Measurements from ENCODE around the gene MED12L.
"Not testable (repeated sequence)": the region's sequence is repeated elsewhere in the genome, so short reads cannot be mapped to it uniquely, and the experiment has no call there.

Gene MED12L

DNA sequence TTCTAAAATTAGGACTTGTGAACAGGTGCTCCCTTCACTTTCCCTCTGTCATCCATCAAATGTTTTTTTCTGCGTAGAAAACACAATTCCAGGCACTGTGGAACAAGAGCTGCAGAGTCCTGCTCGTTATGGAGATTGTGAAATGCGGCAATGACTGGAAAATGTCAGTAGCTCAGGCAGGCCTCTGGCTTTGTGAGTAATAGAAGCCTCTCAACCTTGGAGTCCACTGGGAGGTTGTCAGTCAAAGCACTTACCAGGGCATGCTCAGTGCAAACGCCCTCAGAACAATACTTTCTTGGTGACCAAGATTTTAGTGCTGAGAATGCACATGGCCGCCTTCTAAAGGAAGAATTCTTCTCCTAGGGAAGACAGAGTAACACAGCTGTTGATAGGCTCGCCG, 26.7 kb upstream of the MED12L start:
- no peak overlapping the region for H3K4me3 ChIP-seq (ENCODE audit: low read depth, low read length)

DNA sequence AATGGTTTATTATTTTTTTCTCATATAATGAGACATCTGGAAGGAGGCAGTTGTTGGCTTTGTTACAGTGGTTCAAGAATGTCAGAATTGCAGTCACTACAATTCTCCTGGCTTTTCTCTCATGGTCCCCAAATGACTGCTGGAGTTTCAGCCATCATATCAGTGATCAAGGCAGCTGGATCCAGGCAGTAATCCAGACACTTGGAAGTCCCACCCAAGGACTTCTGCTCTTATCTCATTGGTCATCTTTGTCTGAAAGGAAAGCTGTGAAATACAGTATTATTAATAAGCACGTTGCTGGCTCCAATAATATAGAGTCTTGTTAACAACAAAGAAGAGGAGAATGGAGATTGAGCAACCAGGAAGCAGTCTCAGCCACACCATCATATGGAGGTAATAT, 22.9 kb upstream of the MED12L start:
- TF ChIP-seq, protein P1, sequence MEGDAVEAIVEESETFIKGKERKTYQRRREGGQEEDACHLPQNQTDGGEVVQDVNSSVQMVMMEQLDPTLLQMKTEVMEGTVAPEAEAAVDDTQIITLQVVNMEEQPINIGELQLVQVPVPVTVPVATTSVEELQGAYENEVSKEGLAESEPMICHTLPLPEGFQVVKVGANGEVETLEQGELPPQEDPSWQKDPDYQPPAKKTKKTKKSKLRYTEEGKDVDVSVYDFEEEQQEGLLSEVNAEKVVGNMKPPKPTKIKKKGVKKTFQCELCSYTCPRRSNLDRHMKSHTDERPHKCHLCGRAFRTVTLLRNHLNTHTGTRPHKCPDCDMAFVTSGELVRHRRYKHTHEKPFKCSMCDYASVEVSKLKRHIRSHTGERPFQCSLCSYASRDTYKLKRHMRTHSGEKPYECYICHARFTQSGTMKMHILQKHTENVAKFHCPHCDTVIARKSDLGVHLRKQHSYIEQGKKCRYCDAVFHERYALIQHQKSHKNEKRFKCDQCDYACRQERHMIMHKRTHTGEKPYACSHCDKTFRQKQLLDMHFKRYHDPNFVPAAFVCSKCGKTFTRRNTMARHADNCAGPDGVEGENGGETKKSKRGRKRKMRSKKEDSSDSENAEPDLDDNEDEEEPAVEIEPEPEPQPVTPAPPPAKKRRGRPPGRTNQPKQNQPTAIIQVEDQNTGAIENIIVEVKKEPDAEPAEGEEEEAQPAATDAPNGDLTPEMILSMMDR (IDR thresholded peaks at IDR 0.05; ENCODE audit: borderline replicate concordance, insufficient read depth, low read depth, low read length) = no peak
- no peak overlapping the region for H3K4me3 ChIP-seq (ENCODE audit: low read depth, low read length)

More for the DNA sequence above, 26.7 kb upstream of the MED12L start:
- TF ChIP-seq, protein P1 (IDR thresholded peaks at IDR 0.05; ENCODE audit: borderline replicate concordance, insufficient read depth, low read depth, low read length) = no peak

DNA sequence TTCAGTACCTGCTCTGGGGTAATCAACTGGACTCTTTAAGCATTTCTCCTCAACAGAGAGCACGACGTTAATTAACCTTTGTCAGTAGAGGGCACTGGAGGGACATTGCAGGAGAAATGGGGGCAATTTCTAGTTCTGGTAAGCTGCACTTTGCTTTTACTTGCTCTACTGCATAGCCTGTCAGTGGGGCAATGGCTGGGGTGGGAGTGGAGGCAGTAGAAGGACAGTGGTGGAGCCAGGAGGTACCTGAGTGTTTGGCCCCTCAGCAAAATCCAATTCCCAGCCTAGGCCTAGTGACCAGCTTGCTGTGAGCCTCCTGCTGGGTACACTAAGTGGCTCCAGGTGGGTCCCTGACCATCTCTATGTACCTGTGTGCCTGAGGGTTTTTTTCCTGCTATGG, 18.3 kb upstream of the MED12L start:
- no peak overlapping the region for H3K4me3 ChIP-seq (ENCODE audit: low read depth, low read length)
- TF ChIP-seq, protein P1 (IDR thresholded peaks at IDR 0.05; ENCODE audit: borderline replicate concordance, insufficient read depth, low read depth, low read length) = peak; percentile 39; the same call in 1 of the 2 replicates

DNA sequence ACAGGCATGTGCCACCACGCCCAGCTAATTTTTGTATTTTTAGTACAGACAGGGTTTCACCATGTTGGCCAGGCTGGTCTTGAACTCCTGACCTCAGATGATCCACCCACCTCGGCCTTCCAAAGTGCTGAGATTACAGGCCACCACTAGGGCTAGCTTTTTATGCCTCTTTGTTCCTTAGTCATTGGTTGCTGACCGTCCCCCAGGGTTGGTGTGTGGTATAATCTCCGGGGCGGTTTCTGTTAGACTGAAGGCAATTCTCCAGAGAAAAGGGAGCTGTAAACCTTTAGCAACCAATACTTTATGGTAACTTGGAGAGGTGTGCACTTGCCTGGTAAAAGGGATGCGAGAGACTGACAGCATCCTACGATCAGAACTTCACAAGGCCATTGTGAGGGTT, 12.6 kb upstream of the MED12L start:
- not testable (repeated sequence) for H3K4me3 ChIP-seq (ENCODE audit: low read depth, low read length)

DNA sequence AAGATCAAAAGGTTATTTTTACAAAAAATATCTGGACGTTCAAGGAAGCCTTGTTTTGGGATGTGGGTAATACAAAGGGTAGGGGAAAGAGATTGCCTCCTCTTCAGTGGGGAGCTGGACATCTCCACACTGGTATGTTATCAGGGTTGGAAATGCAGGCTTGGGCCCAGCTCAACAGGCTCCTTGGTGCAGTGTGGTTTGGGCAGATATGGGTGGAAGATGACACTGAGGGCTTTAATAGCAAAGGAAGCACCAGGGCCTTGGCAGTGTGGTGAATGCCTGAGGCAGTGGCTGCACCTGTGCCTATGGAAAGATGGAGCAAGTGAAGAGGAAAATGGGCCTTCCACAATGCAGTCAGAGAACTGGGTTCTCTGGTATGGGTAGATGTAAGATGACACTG, 11.2 kb upstream of the MED12L start:
- TF ChIP-seq, protein P1 (IDR thresholded peaks at IDR 0.05; ENCODE audit: borderline replicate concordance, insufficient read depth, low read depth, low read length) = no peak
- H3K4me3 ChIP-seq (ENCODE audit: low read depth, low read length) = no peak overlapping the region

DNA sequence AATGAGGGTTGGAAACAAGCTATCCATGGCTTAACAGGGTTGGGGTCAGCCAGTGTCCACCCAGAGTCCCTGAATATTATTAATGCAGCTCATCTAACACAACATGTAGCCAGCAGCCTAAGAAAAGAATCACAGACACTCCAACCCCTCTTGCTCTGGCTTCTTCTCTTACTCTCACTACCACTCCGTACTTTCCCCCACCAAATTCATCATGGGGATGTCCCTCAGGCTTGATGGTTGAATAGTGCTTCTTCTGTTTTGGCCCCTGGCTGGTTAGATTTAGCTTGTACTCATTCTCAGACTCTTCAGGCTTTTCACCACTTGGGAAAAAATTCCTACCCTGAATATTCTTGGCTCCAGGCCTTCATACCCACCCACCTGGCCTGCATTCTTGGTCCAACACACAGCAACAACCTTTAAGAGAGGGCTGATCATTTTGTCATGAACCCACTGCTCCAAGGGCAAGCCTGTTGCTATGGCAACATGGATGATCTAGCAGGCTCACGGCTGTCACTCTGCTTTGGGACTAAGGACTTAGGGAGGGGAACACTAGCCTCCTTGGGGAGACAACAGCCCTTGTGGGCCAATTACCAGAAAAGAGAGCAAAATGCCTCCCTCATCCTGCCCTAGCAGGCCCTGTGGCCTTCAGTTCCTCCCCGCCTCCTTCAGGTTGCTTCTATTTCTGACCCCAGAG, 9.4 kb upstream of the MED12L start:
- H3K4me3 ChIP-seq (ENCODE audit: low read depth, low read length) = no peak overlapping the region
- TF ChIP-seq, protein P1 (IDR thresholded peaks at IDR 0.05; ENCODE audit: borderline replicate concordance, insufficient read depth, low read depth, low read length) = no peak

DNA sequence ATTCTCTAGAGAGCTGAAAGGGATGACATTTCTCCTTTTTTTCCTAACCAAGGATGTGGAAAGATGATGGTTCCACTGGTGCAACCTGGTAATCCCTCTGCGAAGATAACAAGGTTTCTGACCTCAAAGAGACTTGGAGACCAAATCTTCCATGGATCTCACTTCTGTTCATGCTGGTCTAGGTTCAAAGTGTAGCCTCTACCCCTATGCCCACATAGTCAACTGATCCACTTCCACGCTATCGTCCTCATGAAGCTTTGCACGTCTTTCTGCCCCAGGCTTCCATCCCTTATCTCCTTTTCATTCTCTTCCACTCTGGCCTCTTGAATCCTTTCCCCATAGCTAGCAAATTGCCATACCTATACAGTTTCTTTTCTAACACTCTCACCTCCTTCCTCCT, 8.8 kb upstream of the MED12L start:
- TF ChIP-seq, protein P1 (IDR thresholded peaks at IDR 0.05; ENCODE audit: borderline replicate concordance, insufficient read depth, low read depth, low read length) = no peak
- H3K4me3 ChIP-seq (ENCODE audit: low read depth, low read length) = no peak overlapping the region

DNA sequence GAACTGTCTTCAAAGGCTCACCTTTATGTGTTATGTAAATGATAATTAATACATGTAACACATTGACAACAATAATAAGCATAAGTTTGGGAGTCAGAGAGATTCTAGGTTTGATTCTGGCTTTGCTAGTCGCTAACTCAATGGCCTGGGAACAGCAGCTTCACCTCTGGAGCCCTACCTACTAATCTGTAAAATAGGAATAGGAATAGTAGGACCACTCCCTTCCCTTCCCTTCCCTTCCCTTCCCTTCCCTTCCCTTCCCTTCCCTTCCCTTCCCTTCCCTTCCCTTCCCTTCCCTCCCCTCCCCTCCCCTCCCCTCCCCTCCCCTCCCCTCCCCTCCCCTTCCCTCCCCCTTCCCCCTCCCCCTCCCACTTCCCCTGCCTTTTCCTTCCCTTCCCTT, 4.4 kb upstream of the MED12L start:
- not testable (repeated sequence) for H3K4me3 ChIP-seq (ENCODE audit: low read depth, low read length)
